GM12864 (cell line): ENCODE data around the gene ABCF2.

Experiments
- DNase-seq: peaks from one replicate; pipeline ENCODE4 v3.0.0-alpha.2; 2011; ENCODE audit warnings: low read depth
- H3K4me3 ChIP-seq: 2 replicates; pipeline ENCODE4 v1.5.1; 2011; ENCODE audit warnings: mild to moderate bottlenecking, low read depth, low read length, control low read depth
- CTCF ChIP-seq: IDR thresholded peaks from 2 replicates; pipeline ENCODE4 v1.5.1; 2011; ENCODE audit warnings: low read depth, mild to moderate bottlenecking, moderate library complexity, low read length, control low read depth, inconsistent platforms; ENCODE audit errors: missing control alignments

ABCF2 gene

GRCh38 chr7:151178236-151178635 is 48.8 kb downstream of the ABCF2 start:
- DNase-seq, result no peak
- no peak for TF ChIP-seq CTCF
- H3K4me3 ChIP-seq, result no peak overlapping the region

GRCh38 chr7:151177310-151177709 is 49.7 kb downstream of the ABCF2 start:
- DNase-seq, result no peak
- TF ChIP-seq CTCF, result no peak

GRCh38 chr7:151176401-151176800 is 50.6 kb downstream of the ABCF2 start:
- H3K4me3 ChIP-seq, result no peak overlapping the region
- no peak for TF ChIP-seq CTCF
- no peak for DNase-seq

More at GRCh38 chr7:151177310-151177709, 49.7 kb downstream of the ABCF2 start:
- H3K4me3 ChIP-seq, result no peak overlapping the region

GRCh38 chr7:151175793-151176311 is 51.2 kb downstream of the ABCF2 start:
- no peak for TF ChIP-seq CTCF
- H3K4me3 ChIP-seq, result no peak overlapping the region
- DNase-seq, result no peak

GRCh38 chr7:151175047-151175792 is 51.8 kb downstream of the ABCF2 start:
- no peak overlapping the region for H3K4me3 ChIP-seq
- TF ChIP-seq CTCF, result no peak
- no peak for DNase-seq

GRCh38 chr7:151174246-151175046 is 52.6 kb downstream of the ABCF2 start:
- H3K4me3 ChIP-seq, result no peak overlapping the region
- no peak for DNase-seq
- TF ChIP-seq CTCF, result no peak
